HL-60 (cell line): ENCODE results near the gene OR10A6.

Source experiments
- CTCF ChIP-seq: IDR thresholded peaks from one replicate; pipeline ENCODE4 v1.5.1; 2011; ENCODE audit warnings: low read length, control low read depth, inconsistent platforms; ENCODE audit not compliant: insufficient read depth
- POLR2AphosphoS5 ChIP-seq: IDR thresholded peaks from 2 replicates; pipeline ENCODE4 v1.6.1; 2012; ENCODE audit warnings: low read depth
- TF ChIP-seq, protein P1 (sequence below): IDR thresholded peaks from 2 replicates; pipeline ENCODE4 v1.6.1; 2012; ENCODE audit warnings: low read depth; ENCODE audit not compliant: insufficient replicate concordance

GRCh38 chr11:7882860-7883259 is 48.2 kb downstream of the OR10A6 start:
- TF ChIP-seq CTCF (no peak), POLR2AphosphoS5 (no peak)
- TF ChIP-seq, protein P1, sequence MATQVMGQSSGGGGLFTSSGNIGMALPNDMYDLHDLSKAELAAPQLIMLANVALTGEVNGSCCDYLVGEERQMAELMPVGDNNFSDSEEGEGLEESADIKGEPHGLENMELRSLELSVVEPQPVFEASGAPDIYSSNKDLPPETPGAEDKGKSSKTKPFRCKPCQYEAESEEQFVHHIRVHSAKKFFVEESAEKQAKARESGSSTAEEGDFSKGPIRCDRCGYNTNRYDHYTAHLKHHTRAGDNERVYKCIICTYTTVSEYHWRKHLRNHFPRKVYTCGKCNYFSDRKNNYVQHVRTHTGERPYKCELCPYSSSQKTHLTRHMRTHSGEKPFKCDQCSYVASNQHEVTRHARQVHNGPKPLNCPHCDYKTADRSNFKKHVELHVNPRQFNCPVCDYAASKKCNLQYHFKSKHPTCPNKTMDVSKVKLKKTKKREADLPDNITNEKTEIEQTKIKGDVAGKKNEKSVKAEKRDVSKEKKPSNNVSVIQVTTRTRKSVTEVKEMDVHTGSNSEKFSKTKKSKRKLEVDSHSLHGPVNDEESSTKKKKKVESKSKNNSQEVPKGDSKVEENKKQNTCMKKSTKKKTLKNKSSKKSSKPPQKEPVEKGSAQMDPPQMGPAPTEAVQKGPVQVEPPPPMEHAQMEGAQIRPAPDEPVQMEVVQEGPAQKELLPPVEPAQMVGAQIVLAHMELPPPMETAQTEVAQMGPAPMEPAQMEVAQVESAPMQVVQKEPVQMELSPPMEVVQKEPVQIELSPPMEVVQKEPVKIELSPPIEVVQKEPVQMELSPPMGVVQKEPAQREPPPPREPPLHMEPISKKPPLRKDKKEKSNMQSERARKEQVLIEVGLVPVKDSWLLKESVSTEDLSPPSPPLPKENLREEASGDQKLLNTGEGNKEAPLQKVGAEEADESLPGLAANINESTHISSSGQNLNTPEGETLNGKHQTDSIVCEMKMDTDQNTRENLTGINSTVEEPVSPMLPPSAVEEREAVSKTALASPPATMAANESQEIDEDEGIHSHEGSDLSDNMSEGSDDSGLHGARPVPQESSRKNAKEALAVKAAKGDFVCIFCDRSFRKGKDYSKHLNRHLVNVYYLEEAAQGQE, result no peak
